ENCODE data around the gene PTPRT.

PTPRT gene

DNA sequence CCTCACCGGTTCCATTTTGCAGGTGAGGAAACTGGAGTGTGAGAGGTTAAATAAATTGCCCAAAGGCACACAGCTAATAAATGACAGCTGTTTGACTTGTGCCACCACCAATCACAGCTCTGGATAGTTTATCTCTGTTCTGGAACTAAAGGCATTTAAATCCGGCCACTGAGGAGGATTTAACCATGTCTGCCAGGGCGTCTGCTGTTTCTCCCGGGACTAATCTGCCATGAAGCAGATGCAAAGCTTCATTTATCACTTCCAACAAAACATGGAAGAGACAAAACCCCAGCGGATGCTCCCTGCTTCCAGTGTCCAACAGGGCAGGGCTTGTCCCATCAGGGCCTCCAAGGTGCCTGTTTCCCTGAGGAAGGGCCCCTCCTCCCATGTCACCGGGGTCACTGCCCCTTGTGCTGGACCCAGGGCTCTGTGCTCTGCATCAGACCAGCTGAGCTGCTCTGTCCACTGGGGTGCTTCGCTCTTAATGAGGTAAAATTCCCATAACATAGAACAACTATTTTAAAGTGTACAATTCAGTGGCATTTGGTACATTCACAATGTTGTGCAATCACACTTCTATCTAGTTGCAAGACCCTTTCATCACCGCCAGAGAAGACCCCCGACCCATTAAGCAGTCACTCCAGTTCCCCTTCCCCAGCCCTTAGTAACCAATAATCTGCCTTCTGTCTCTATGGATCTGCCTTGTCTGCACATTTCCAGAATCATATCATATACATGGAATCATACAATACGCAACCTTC lies 244.3 kb downstream of the PTPRT start:
- TF ChIP-seq, protein P1, sequence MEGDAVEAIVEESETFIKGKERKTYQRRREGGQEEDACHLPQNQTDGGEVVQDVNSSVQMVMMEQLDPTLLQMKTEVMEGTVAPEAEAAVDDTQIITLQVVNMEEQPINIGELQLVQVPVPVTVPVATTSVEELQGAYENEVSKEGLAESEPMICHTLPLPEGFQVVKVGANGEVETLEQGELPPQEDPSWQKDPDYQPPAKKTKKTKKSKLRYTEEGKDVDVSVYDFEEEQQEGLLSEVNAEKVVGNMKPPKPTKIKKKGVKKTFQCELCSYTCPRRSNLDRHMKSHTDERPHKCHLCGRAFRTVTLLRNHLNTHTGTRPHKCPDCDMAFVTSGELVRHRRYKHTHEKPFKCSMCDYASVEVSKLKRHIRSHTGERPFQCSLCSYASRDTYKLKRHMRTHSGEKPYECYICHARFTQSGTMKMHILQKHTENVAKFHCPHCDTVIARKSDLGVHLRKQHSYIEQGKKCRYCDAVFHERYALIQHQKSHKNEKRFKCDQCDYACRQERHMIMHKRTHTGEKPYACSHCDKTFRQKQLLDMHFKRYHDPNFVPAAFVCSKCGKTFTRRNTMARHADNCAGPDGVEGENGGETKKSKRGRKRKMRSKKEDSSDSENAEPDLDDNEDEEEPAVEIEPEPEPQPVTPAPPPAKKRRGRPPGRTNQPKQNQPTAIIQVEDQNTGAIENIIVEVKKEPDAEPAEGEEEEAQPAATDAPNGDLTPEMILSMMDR (IDR thresholded peaks at IDR 0.05; ENCODE audit: extremely low read depth, insufficient read depth, missing control alignments): no peak
- DNase-seq (ENCODE audit: low spot score): no peak
- in situ Hi-C loops (cut with MboI; ENCODE audit: low pct_unique_long_range_greater_than_20kb, low sequenced_read_pairs, unreplicated experiment): no loop called here

DNA sequence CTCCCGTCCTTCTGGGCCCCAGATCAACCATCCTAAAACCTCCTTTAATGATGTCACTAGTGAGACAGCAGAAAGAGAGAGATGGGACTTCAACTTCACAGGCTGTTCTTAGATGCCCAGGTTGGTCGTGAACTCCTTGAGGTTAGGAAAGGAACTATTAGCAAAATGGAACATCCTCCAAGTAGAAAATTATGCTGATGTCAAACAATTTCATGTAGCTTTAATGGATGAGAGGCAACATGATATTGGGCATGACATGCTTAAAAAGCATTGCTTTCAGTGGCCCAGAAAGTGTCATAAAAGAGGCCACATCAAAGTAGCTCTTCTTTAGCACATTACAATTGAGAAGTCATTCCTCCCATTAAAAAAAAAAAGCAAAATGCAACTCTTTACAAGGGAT lies 248.1 kb downstream of the PTPRT start:
- in situ Hi-C loops (cut with MboI; ENCODE audit: low pct_unique_long_range_greater_than_20kb, low sequenced_read_pairs, unreplicated experiment): no loop called here

DNA sequence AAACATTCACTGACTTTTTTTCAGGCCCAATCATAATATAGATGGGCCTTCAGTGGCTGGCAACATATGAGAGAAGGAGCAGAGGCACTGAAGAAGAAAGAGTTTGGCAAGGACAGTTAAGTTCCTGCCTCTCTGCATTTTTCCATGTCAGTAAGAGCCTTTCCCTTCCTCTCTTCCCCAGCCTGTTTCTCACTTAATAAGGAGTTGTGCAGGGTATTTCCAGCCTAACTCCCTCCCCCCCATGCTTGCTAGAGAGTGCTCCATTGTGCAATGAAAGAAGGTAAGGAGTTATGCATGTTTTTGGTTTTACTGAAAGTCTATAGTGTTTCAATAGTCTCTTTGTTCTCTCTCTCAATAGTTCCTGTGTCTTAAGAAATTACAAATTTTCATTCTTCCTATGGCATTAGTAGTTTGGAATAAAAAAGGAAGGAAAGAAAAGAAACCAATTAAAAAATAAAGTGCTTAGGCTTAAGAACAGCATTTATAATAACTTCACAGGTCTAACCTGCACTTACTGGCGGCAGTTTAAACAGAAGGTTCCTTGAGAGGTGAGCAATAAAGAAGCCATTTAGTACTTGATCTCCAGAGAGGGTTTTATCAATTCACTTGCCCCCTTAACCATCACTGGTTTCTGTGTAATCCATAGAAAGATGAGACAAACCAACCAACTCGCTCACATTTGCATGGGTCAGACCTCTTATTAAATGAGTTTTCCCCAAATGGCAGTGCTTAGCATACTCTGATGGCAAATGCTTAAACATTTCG lies 251.1 kb downstream of the PTPRT start:
- TF ChIP-seq, protein P1 (IDR thresholded peaks at IDR 0.05; ENCODE audit: extremely low read depth, insufficient read depth, missing control alignments): no peak
- DNase-seq (ENCODE audit: low spot score): no peak
- in situ Hi-C loops (cut with MboI; ENCODE audit: low pct_unique_long_range_greater_than_20kb, low sequenced_read_pairs, unreplicated experiment): no loop called here

More for the DNA sequence above, 248.1 kb downstream of the PTPRT start:
- no peak for DNase-seq (ENCODE audit: low spot score)
- TF ChIP-seq, protein P1 (IDR thresholded peaks at IDR 0.05; ENCODE audit: extremely low read depth, insufficient read depth, missing control alignments): no peak

- DNase-seq (ENCODE audit: low spot score): no peak
- in situ Hi-C loops (cut with MboI; ENCODE audit: low pct_unique_long_range_greater_than_20kb, low sequenced_read_pairs, unreplicated experiment): no loop called here
- TF ChIP-seq, protein P1 (IDR thresholded peaks at IDR 0.05; ENCODE audit: extremely low read depth, insufficient read depth, missing control alignments): no peak
These were observed 253.2 kb downstream of the PTPRT start for GRCh38 chr20:42936482-42936881.

DNA sequence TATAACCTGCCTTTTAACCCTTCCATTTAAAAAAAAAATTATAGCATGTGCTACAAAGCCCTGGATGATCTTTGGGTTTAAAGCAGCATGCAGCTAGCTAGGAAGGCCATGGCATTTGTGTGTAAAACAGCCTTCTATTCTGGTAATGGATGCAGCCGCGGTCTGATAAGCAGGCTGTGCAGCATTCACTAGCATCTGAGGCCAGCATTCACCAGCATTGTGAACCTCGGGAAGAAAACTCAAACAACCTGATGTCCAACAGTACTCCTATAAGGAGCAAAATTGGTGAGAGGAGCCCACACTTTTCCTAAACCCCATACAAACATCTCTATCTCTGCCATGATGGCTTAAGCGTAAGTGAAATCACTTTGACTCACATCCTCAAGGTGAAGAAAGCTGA lies 265.5 kb downstream of the PTPRT start:
- in situ Hi-C loops (cut with MboI; ENCODE audit: low pct_unique_long_range_greater_than_20kb, low sequenced_read_pairs, unreplicated experiment): no loop called here
- no peak for DNase-seq (ENCODE audit: low spot score)
- TF ChIP-seq, protein P1 (IDR thresholded peaks at IDR 0.05; ENCODE audit: extremely low read depth, insufficient read depth, missing control alignments): no peak

- in situ Hi-C loops (cut with MboI; ENCODE audit: low pct_unique_long_range_greater_than_20kb, low sequenced_read_pairs, unreplicated experiment): no loop called here
- TF ChIP-seq, protein P1 (IDR thresholded peaks at IDR 0.05; ENCODE audit: extremely low read depth, insufficient read depth, missing control alignments): no peak
- DNase-seq (ENCODE audit: low spot score): no peak
These were observed 266.3 kb downstream of the PTPRT start for GRCh38 chr20:42923348-42923918.

Data from GM13977 (cell line).